IPS-18a (cell line): ENCODE measurements around the gene TTYH1.

Source experiments
- H3K27ac ChIP-seq: one replicate; pipeline ENCODE4 v1.5.1; 2013; ENCODE audit warnings: low read length
- H3K27me3 ChIP-seq: one replicate; pipeline ENCODE4 v1.6.1; 2013; ENCODE audit warnings: mild to moderate bottlenecking, low read length; ENCODE audit not compliant: control insufficient read depth, insufficient read depth
- H3K36me3 ChIP-seq: one replicate; pipeline ENCODE4 v1.6.1; 2013; ENCODE audit warnings: low read depth, low read length; ENCODE audit not compliant: control insufficient read depth
- H3K4me1 ChIP-seq: one replicate; pipeline ENCODE4 v1.6.1; 2013; ENCODE audit warnings: low read depth, low read length; ENCODE audit not compliant: control insufficient read depth
- H3K4me3 ChIP-seq: one replicate; pipeline ENCODE4 v1.5.1; 2013; ENCODE audit warnings: low read length
- H3K9ac ChIP-seq: one replicate; pipeline ENCODE4 v1.6.1; 2013; ENCODE audit warnings: mild to moderate bottlenecking, low read length, moderate library complexity
- H3K9me3 ChIP-seq: one replicate; pipeline ENCODE4 v1.6.1; 2013; ENCODE audit warnings: low read depth, low read length; ENCODE audit not compliant: control insufficient read depth

TTYH1 gene

DNA sequence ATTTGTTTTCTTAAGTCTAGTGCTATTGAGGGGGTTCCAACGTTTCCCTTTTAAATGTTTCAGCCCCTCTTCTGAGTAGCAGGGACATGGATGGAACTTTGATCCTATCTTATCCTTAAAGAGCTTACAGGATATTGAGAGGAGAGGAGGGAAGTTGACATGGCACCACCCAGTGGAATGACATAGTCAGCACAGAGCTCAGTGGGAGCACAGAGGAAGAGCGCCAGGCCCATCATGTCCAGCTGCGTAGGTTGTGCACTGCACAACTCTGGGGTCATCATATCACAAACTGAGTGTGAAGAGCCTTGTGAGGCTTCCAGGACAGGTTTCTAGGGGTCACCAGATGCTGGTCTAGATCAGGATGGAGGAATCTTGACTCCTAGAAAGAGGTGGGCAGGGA lies 62.4 kb downstream of the TTYH1 start:
- H3K9ac ChIP-seq = no peak overlapping the region
- no peaks in the 10 kb centered on the region for H3K36me3 ChIP-seq
- no peaks in the 10 kb centered on the region for H3K4me1 ChIP-seq
- no peaks in the 10 kb centered on the region for H3K27me3 ChIP-seq
- no peaks in the 10 kb centered on the region for H3K9me3 ChIP-seq
- H3K4me3 ChIP-seq = no peak overlapping the region
- no peak overlapping the region for H3K27ac ChIP-seq

GRCh38 chr19:54478677-54479266 lies 63.5 kb downstream of the TTYH1 start:
- no peak overlapping the region for H3K27ac ChIP-seq
- no peaks in the 10 kb centered on the region for H3K4me1 ChIP-seq

DNA sequence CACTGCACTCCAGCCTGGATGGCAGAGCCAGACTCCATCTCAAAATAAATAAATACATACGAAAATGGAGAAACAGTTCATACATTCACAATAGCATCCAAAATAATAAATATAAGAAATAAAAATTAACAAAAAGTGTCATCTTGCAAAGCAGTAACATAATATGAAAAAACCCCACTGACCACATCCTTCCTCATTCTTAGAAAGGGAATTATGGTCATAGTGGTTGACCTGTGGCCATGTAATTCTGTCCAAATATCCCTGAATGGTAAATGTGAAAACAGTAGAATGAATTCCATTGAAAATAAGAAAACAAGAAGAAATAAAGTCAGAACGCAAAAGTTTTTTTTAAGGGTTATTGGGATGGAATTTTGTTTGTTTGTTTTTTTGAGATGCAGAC lies 64.8 kb downstream of the TTYH1 start:
- Histone ChIP-seq H3K27me3 (no peaks in the 10 kb centered on the region), H3K27ac (no peak overlapping the region)

More at GRCh38 chr19:54478677-54479266, 63.5 kb downstream of the TTYH1 start:
- Histone ChIP-seq H3K36me3 (no peaks in the 10 kb centered on the region), H3K27me3 (no peaks in the 10 kb centered on the region), H3K4me3 (no peak overlapping the region), H3K9ac (no peak overlapping the region), H3K9me3 (no peaks in the 10 kb centered on the region)

DNA sequence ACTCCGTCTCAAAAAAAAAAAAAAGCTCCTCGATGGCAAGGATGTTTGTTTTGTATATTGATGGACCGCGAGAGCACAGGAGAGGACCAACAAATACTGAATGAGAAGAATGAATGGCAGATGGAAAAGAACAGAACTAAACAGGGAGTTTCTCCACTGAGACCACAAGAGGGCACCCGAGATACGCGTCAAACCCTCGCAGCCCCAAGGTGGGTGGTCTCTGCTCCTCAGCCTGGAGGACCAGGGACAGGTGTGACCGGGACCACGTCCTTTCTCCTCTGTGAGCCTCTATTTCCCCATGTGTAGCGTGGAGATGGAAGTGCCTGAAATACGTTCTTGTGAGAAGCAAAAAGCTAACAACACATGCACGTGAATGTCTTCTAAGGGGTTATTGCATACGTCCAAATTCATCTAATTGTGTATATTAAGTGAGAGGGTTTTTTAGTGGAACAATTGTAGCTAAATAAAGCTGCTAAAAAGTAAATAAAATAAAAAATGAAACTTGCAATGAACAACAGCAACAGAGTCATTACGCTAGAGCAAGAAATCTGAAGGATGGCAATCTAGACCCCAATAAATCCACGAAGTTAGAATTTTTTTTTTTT lies 66.2 kb downstream of the TTYH1 start:
- H3K9ac ChIP-seq = no peak overlapping the region
- no peaks in the 10 kb centered on the region for H3K27me3 ChIP-seq
- H3K4me3 ChIP-seq = no peak overlapping the region
- no peaks in the 10 kb centered on the region for H3K4me1 ChIP-seq
- H3K27ac ChIP-seq = no peak overlapping the region
- H3K36me3 ChIP-seq = no peaks in the 10 kb centered on the region
- peaks cover 3% of the 10 kb centered on the region for H3K9me3 ChIP-seq

More for the DNA sequence above, 64.8 kb downstream of the TTYH1 start:
- no peak overlapping the region for H3K4me3 ChIP-seq
- H3K4me1 ChIP-seq = no peaks in the 10 kb centered on the region
- no peak overlapping the region for H3K9ac ChIP-seq
- H3K36me3 ChIP-seq = no peaks in the 10 kb centered on the region
- H3K9me3 ChIP-seq = no peaks in the 10 kb centered on the region

GRCh38 chr19:54482889-54483288 lies 67.6 kb downstream of the TTYH1 start:
- Histone ChIP-seq H3K4me1 (no peaks in the 10 kb centered on the region), H3K27me3 (no peaks in the 10 kb centered on the region), H3K36me3 (no peaks in the 10 kb centered on the region), H3K27ac (no peak overlapping the region), H3K9me3 (peaks cover 3% of the 10 kb centered on the region), H3K4me3 (no peak overlapping the region), H3K9ac (no peak overlapping the region)

DNA sequence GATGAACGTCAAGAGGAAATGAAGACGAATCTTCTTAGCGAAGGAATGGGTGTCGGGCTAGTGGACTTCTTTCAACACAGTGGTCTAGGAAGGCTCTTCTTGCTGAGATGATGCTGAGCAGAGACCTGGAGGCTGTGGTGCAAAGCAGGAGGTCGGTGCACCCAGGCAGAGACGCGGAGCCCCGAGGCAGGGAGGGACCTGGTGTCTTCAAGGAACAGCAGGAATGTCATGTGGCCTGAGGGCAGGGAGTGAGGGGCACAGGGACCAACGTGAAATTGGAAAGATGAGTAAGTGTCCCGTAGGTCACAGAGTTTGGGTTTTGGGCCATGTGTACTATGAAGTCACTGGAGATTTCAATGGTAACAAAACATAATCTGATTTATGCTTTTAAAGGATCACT lies 69.2 kb downstream of the TTYH1 start:
- Histone ChIP-seq H3K4me1 (no peaks in the 10 kb centered on the region), H3K9me3 (peaks cover 3% of the 10 kb centered on the region), H3K27me3 (no peaks in the 10 kb centered on the region), H3K4me3 (no peak overlapping the region), H3K27ac (no peak overlapping the region), H3K36me3 (no peaks in the 10 kb centered on the region), H3K9ac (no peak overlapping the region)

GRCh38 chr19:54485851-54486250 lies 70.6 kb downstream of the TTYH1 start:
- Histone ChIP-seq H3K36me3 (no peaks in the 10 kb centered on the region), H3K9me3 (peaks cover 7% of the 10 kb centered on the region), H3K4me1 (no peaks in the 10 kb centered on the region), H3K27me3 (no peaks in the 10 kb centered on the region), H3K4me3 (no peak overlapping the region), H3K27ac (no peak overlapping the region), H3K9ac (no peak overlapping the region)
